Activated T-cell treated with anti-CD3 and anti-CD28 coated beads, Interleukin-2, amount 50 U/mL, for 72 hours (primary cell): ENCODE measurements around the gene REPS2. TPM values are rescaled to one million over a fixed set of nuclear protein-coding genes. Genes with fewer than 3 reads are reported as not detected.

ENCODE experiments used
- ATAC-seq, 2 donors: fragments of 150-1000 bp; cut with Tn5 transposase; replicated peaks in 1 of 2; 2 replicates each; pipeline ENCODE4 v1.10.0; 2021; ENCODE audit warnings: moderate library complexity in 2 of 2, mild to moderate bottlenecking in 1 of 2
- DNase-seq, 2 donors: peaks; one replicate each; pipeline ENCODE4 v3.0.0; 2021 to 2022; ENCODE audit warnings: mixed read lengths in 1 of 2
- H3K27ac Mint-ChIP-seq: one replicate; pipeline ENCODE4 v1.8.0; 2022; ENCODE audit warnings: mild to moderate bottlenecking, moderate library complexity, mixed read lengths
- H3K27me3 Mint-ChIP-seq: one replicate; pipeline ENCODE4 v1.8.0; 2022; ENCODE audit warnings: low read depth, mixed read lengths
- H3K36me3 Mint-ChIP-seq, 2 donors: one replicate each; pipeline ENCODE4 v1.8.0; 2022; ENCODE audit warnings: mixed read lengths in 2 of 2, mild to moderate bottlenecking in 1 of 2; ENCODE audit not compliant: insufficient read depth in 2 of 2
- H3K4me1 Mint-ChIP-seq: one replicate; pipeline ENCODE4 v1.8.0; 2022; ENCODE audit warnings: low read depth, mixed read lengths
- H3K4me3 Mint-ChIP-seq, 2 donors: one replicate each; pipeline ENCODE4 v1.8.0; 2022; ENCODE audit warnings: mild to moderate bottlenecking in 2 of 2, mixed read lengths in 2 of 2, moderate library complexity in 2 of 2
- H3K9me3 Mint-ChIP-seq, 2 donors: one replicate each; pipeline ENCODE4 v1.8.0; 2022; ENCODE audit warnings: mixed read lengths in 2 of 2
- total RNA-seq, 2 donors: library from RNA; stranded (reverse); gene quantifications; one replicate each; pipeline ENCODE4 v1.2.3, GENCODE V29; 2022

The REPS2 gene
- total RNA-seq, 2 donors from 2014 or later, result 0.39 to 0.67 TPM

- H3K27me3 Mint-ChIP-seq, result peaks cover 12% of the 10 kb centered on the region
- H3K27ac Mint-ChIP-seq, result no peak overlapping the region
- H3K4me3 Mint-ChIP-seq, result no peak overlapping the region
Observed at GRCh38 chrX:17187136-17187756, 240.8 kb downstream of the REPS2 start.

GRCh38 chrX:17192106-17192505 is 245.6 kb downstream of the REPS2 start:
- peaks cover 0 to 2% of the 10 kb centered on the region in 2 donors for H3K36me3 Mint-ChIP-seq
- ATAC-seq (no peak), DNase-seq (no peak)
- H3K27me3 Mint-ChIP-seq, result peaks cover 20% of the 10 kb centered on the region
- H3K27ac Mint-ChIP-seq, result no peak overlapping the region
- H3K9me3 Mint-ChIP-seq, result peaks cover 2 to 3% of the 10 kb centered on the region in 2 donors
- no peak overlapping the region for H3K4me3 Mint-ChIP-seq
- no peaks in the 10 kb centered on the region for H3K4me1 Mint-ChIP-seq

More at GRCh38 chrX:17187136-17187756, 240.8 kb downstream of the REPS2 start:
- Mint-ChIP-seq H3K4me1 (no peaks in the 10 kb centered on the region), H3K36me3 (peaks cover 0 to 2% of the 10 kb centered on the region in 2 donors), H3K9me3 (peaks cover 0 to 3% of the 10 kb centered on the region in 2 donors)
- ATAC-seq (no peak), DNase-seq (no peak)

Other genes starting within 250 kb of the REPS2 start
- gene CTPS2, start 234.0 kb upstream of the REPS2 start, total RNA-seq, result 1 to 10 TPM; 8.1 to 8.3 TPM
- 10 to 100 TPM; 15.3 to 20.8 TPM for gene SYAP1, start 227.0 kb upstream of the REPS2 start, total RNA-seq
- 10 to 100 TPM; 15.3 to 24.6 TPM for gene TXLNG, start 160.2 kb upstream of the REPS2 start, total RNA-seq
- 100 to 1,000 TPM; 234 to 265 TPM for gene RBBP7, start 76.3 kb upstream of the REPS2 start, total RNA-seq